ENCODE data around the gene REXO2. TPM values are rescaled to one million over a fixed set of nuclear protein-coding genes. Genes with fewer than 3 reads are reported as not detected.

Gene REXO2
- total RNA-seq, 1 experiment from 2014 or later = 145 TPM

DNA sequence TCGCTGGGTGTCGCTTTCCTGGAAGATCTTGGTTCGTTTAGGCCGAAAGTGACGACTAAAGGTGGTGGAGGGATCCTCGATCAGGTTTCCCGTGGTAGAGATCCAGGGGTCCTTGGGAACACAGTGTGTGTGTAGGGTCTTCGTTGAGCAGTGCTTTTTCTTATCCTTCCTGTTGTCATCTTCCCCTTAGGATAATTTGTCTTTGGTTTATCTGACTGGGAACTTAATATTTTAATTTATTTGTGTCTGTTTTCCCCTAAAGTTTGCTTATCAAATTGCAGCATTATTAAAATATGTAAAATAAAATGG lies 38.4 kb upstream of the REXO2 start:
- no peaks in the 10 kb centered on the region for H3K27me3 ChIP-seq (ENCODE audit: insufficient read depth, low read depth)
- peak overlapping the region; percentile 91 for H3K4me2 ChIP-seq
- peaks cover 3% of the 10 kb centered on the region; the same call in 1 of the 2 replicates for H3K9me3 ChIP-seq (ENCODE audit: insufficient read depth, low read depth)
- H3F3A ChIP-seq (ENCODE audit: insufficient read depth, low read depth) = peaks cover 16% of the 10 kb centered on the region
- H3K4me1 ChIP-seq (replicated peaks; ENCODE audit: insufficient read depth) = peaks cover 43% of the 10 kb centered on the region
- H2AFZ ChIP-seq = peak overlapping the region; percentile 91
- CTCF ChIA-PET = no interaction called here
- intact Hi-C loops (cut with micrococcal nuclease; ENCODE audit: unreplicated experiment) = loop anchor here (1.0 to 2.0 kb wide), 3 partner anchors 16 to 52 kb away; partner anchors contain the start of gene REXO2
- no peaks in the 10 kb centered on the region; the same call in 1 of the 2 replicates for H4K20me1 ChIP-seq (ENCODE audit: insufficient read depth)
- no peak for DNase-seq
- H3K4me3 ChIP-seq = peak overlapping the region; percentile 89
- 0 out of 2 replicates have a peak, but pooled peaks have one; percentile 19 for TF ChIP-seq CTCF (conservative IDR thresholded peaks at IDR 0.05)
- no peak for TF ChIP-seq EZH2 (IDR thresholded peaks at IDR 0.05; ENCODE audit: low read depth)
- BruUV-seq (replicated peaks) = TSS peak; percentile 66
- H3K79me2 ChIP-seq (ENCODE audit: low read depth) = peaks cover 72% of the 10 kb centered on the region
- no peaks in the 10 kb centered on the region for H3K9me2 ChIP-seq (ENCODE audit: insufficient read depth)
- peak overlapping the region; percentile 97 for H3K27ac ChIP-seq
- H3K36me3 ChIP-seq (ENCODE audit: low read depth) = peaks cover 37% of the 10 kb centered on the region
- POLR2A ChIA-PET (ENCODE audit: unreplicated experiment) = interaction anchor here (0.7 kb wide), 1 partner anchor 16 kb away, joined by 4 read pairs; no protein-coding TSS in a partner anchor

DNA sequence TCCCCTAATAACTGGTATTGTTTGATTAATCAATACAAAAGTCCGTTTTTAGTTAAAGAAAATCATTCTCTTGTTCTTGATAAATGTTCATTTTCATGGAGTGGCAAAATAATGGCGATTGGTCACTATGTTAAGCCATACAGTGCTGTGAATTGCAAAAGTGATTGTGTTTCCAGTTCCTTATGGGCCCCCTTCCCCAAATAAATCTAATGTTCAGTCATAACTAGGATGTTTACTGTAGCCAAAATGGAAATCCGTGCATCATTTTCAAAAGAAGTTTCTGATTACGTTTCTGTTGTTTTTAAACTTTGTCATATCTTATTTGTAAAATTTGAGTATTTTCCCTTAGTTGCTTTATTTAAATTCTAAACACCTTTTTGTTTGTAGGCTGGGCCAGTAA lies 38.0 kb upstream of the REXO2 start:
- no peaks in the 10 kb centered on the region for H3K9me2 ChIP-seq (ENCODE audit: insufficient read depth)
- H3K36me3 ChIP-seq (ENCODE audit: low read depth) = peaks cover 42% of the 10 kb centered on the region
- peaks cover 3% of the 10 kb centered on the region; the same call in 1 of the 2 replicates for H4K20me1 ChIP-seq (ENCODE audit: insufficient read depth)
- TF ChIP-seq CTCF (conservative IDR thresholded peaks at IDR 0.05) (no peak), EZH2 (IDR thresholded peaks at IDR 0.05; ENCODE audit: low read depth) (no peak)
- H3K4me1 ChIP-seq (replicated peaks; ENCODE audit: insufficient read depth) = peaks cover 43% of the 10 kb centered on the region
- H3K27me3 ChIP-seq (ENCODE audit: insufficient read depth, low read depth) = no peaks in the 10 kb centered on the region
- intact Hi-C loops (cut with micrococcal nuclease; ENCODE audit: unreplicated experiment) = loop anchor here (2.0 kb wide), 2 partner anchors 15 to 53 kb away; no protein-coding TSS in a partner anchor
- H3F3A ChIP-seq (ENCODE audit: insufficient read depth, low read depth) = peaks cover 16% of the 10 kb centered on the region
- DNase-seq = no peak
- CTCF ChIA-PET = no interaction called here
- peaks cover 75% of the 10 kb centered on the region for H3K79me2 ChIP-seq (ENCODE audit: low read depth)
- H3K4me2 ChIP-seq = peak overlapping the region; percentile 91
- POLR2A ChIA-PET (ENCODE audit: unreplicated experiment) = no interaction called here
- peak overlapping the region; percentile 97 for H3K27ac ChIP-seq
- peak overlapping the region; percentile 89 for H3K4me3 ChIP-seq
- H3K9me3 ChIP-seq (ENCODE audit: insufficient read depth, low read depth) = peaks cover 3% of the 10 kb centered on the region; the same call in 1 of the 2 replicates
- H2AFZ ChIP-seq = no peak overlapping the region
- BruUV-seq (replicated peaks) = no TSS peak

DNA sequence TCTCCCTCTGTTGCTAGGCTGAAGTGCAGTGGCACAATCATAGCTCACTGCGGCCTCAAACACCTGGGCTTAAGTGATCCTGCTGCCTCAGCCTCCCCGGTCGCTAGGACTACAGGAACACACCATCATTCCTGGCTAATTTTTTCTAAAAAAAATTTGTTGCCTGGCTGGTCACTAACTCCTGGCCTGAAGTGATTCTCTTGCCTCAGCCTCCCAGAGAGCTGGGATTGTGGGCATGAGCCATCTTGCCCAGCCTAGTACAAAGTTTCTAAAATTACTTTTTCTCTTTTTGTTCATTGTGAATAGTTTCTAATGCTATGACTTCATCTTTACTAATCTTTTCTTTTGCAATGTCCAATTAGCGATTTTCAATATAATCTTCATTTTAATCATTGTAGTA lies 26.3 kb upstream of the REXO2 start:
- CTCF ChIA-PET = no interaction called here
- TF ChIP-seq CTCF (conservative IDR thresholded peaks at IDR 0.05) = no peak
- no peak for TF ChIP-seq EZH2 (IDR thresholded peaks at IDR 0.05; ENCODE audit: low read depth)
- intact Hi-C loops (cut with micrococcal nuclease; ENCODE audit: unreplicated experiment) = no loop called here
- Histone ChIP-seq H3K9me2 (ENCODE audit: insufficient read depth) (no peaks in the 10 kb centered on the region), H4K20me1 (ENCODE audit: insufficient read depth) (peaks cover 5% of the 10 kb centered on the region; the same call in 1 of the 2 replicates), H3K9me3 (ENCODE audit: insufficient read depth, low read depth) (no peaks in the 10 kb centered on the region), H3K79me2 (ENCODE audit: low read depth) (no peaks in the 10 kb centered on the region), H3K27me3 (ENCODE audit: insufficient read depth, low read depth) (no peaks in the 10 kb centered on the region), H3K27ac (no peak overlapping the region), H3K36me3 (ENCODE audit: low read depth) (peaks cover 6% of the 10 kb centered on the region), H3F3A (ENCODE audit: insufficient read depth, low read depth) (peaks cover 15% of the 10 kb centered on the region), H2AFZ (no peak overlapping the region), H3K4me2 (no peak overlapping the region), H3K4me3 (no peak overlapping the region), H3K4me1 (replicated peaks; ENCODE audit: insufficient read depth) (peaks cover 13% of the 10 kb centered on the region)
- POLR2A ChIA-PET (ENCODE audit: unreplicated experiment) = no interaction called here
- no TSS peak for BruUV-seq (replicated peaks)
- no peak for DNase-seq

Data from PC-9 (cell line).